Activated CD8-positive, alpha-beta T cell treated with anti-CD3 and anti-CD28 coated beads for 36 hours (primary cell): ENCODE results near the gene TPI1. TPM values are rescaled to one million over a fixed set of nuclear protein-coding genes. Genes with fewer than 3 reads are reported as not detected.

ENCODE experiments used
- ATAC-seq: fragments of 200-7000 bp; cut with Tn5 transposase; one replicate; pipeline ENCODE4 v1.10.0; 2021; ENCODE audit warnings: mild to moderate bottlenecking, moderate library complexity
- CTCF ChIA-PET: fragments of 350-600 bp; sonication (Branson Sonifier 250); formaldehyde crosslinking; loops from one replicate; lab custom pipeline; 2021; ENCODE audit warnings: antibody characterized with exemption; lab: Charles Lee
- POLR2A ChIA-PET: fragments of 350-600 bp; sonication (Branson Sonifier 250); formaldehyde crosslinking; loops from one replicate; lab custom pipeline; 2021; ENCODE audit warnings: antibody characterized with exemption; lab: Charles Lee
- DNase-seq: peaks from one replicate; pipeline ENCODE4 v3.0.0-alpha.2; 2020
- H3K27ac Mint-ChIP-seq: one replicate; pipeline ENCODE4 v1.8.0; 2021; ENCODE audit warnings: mild to moderate bottlenecking, mixed read lengths
- H3K27me3 Mint-ChIP-seq: one replicate; pipeline ENCODE4 v1.8.0; 2021; ENCODE audit warnings: mixed read lengths
- H3K36me3 Mint-ChIP-seq: one replicate; pipeline ENCODE4 v1.8.0; 2021; ENCODE audit warnings: low read depth, mixed read lengths
- H3K4me1 Mint-ChIP-seq: one replicate; pipeline ENCODE4 v1.8.0; 2021; ENCODE audit warnings: low read depth, mixed read lengths
- H3K4me3 Mint-ChIP-seq: one replicate; pipeline ENCODE4 v1.8.0; 2021; ENCODE audit warnings: mild to moderate bottlenecking, moderate library complexity, mixed read lengths
- H3K9me3 Mint-ChIP-seq: one replicate; pipeline ENCODE4 v1.8.0; 2021; ENCODE audit warnings: mixed read lengths
- intact Hi-C: fragments of 100-400 bp; cut with micrococcal nuclease; formaldehyde crosslinking; loops from one replicate; pipeline ENCODE4 v1.10.0; 2022
- total RNA-seq, 2 experiments: library from RNA; stranded (reverse); gene quantifications; one replicate each; pipeline ENCODE4 v1.2.3, GENCODE V29; 2021
- TF ChIP-seq, protein P1 (sequence below): fragments of 200-600 bp; IDR thresholded peaks from one replicate; pipeline ENCODE4 v1.8.0; 2022; ENCODE audit warnings: antibody characterized with exemption, mild to moderate bottlenecking

Gene TPI1
- total RNA-seq, 2 experiments from 2014 or later, result 1,714 to 1,776 TPM

DNA sequence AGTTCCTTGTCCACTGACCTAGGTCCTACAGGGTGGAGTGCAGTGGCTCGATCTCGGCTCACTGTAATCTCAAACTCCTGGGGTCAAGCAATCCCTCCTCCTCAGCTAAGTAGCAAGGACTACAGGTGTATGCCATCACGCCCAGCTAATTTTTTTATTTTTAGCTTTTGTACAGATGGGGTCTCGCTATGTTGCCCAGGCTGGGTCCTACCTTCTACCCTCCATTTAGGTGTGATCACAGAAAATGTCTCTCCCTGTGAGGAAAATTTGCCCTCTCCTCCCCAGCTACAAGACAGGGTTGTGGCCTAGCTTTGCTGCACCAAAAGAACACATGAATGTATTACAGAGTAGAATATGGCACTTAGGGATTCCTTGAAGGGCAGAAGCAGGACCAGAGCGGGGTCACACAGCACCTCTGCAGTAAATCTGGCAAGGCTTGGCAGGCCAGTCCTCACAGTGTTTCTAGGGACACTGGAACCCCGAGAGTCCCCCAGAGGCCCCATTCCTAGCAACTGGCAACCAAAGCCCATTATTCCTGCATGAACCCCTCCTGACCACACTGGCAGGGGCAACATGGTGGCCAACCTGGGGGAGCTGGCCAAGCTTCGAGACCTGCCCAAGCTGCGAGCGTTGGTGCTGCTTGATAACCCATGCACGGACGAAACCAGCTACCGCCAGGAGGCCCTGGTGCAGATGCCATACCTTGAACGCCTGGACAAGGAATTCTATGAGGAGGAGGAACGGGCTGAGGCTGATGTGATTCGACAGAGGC, 45.0 kb downstream of the TPI1 start:
- POLR2A ChIA-PET, result interaction anchor here (1.0 to 8.2 kb wide), 7 partner anchors 11 to 41 kb away, joined by 3 to 62 read pairs (median 6); partner anchors contain the start of genes C12orf57 and RNU7-1
- peak overlapping the region; percentile 71 for H3K27ac Mint-ChIP-seq
- intact Hi-C loops, result no loop called here
- H3K9me3 Mint-ChIP-seq, result no peaks in the 10 kb centered on the region
- ATAC-seq (no peak), DNase-seq (no peak)
- peaks cover 30% of the 10 kb centered on the region for H3K4me1 Mint-ChIP-seq
- H3K36me3 Mint-ChIP-seq, result peaks cover 28% of the 10 kb centered on the region
- TF ChIP-seq, protein P1, sequence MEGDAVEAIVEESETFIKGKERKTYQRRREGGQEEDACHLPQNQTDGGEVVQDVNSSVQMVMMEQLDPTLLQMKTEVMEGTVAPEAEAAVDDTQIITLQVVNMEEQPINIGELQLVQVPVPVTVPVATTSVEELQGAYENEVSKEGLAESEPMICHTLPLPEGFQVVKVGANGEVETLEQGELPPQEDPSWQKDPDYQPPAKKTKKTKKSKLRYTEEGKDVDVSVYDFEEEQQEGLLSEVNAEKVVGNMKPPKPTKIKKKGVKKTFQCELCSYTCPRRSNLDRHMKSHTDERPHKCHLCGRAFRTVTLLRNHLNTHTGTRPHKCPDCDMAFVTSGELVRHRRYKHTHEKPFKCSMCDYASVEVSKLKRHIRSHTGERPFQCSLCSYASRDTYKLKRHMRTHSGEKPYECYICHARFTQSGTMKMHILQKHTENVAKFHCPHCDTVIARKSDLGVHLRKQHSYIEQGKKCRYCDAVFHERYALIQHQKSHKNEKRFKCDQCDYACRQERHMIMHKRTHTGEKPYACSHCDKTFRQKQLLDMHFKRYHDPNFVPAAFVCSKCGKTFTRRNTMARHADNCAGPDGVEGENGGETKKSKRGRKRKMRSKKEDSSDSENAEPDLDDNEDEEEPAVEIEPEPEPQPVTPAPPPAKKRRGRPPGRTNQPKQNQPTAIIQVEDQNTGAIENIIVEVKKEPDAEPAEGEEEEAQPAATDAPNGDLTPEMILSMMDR, result no peak
- CTCF ChIA-PET, result interaction anchor here (0.9 to 5.8 kb wide), 8 partner anchors 8 to 40 kb away, joined by 3 to 31 read pairs (median 6); partner anchors contain the start of genes LRRC23 and SPSB2
- no peaks in the 10 kb centered on the region for H3K27me3 Mint-ChIP-seq
- peak overlapping the region; percentile 95 for H3K4me3 Mint-ChIP-seq

DNA sequence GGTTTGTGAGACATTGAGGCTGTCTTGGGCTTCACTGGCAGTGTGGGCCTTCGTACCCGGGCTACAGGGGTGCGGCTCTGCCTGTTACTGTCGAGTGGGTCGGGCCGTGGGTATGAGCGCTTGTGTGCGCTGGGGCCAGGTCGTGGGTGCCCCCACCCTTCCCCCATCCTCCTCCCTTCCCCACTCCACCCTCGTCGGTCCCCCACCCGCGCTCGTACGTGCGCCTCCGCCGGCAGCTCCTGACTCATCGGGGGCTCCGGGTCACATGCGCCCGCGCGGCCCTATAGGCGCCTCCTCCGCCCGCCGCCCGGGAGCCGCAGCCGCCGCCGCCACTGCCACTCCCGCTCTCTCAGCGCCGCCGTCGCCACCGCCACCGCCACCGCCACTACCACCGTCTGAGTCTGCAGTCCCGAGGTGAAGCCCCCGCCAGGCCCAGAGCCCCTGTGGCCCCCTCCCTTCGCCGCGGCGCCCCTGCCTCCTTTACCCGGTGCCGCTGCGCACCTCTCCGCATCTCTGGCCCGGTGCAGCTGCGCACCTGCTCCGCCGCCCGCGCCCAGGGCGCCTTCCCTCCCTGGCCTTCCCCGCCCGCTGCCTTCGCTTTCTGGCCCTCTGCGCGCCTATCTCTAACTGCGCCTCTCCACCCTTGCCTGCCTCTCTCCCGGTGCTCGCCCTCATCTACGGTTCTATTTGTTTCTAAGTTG, 47.1 kb downstream of the TPI1 start, which contains the start of gene ENO2:
Gene ENO2 (plus strand): TSS at position 335 of the 701 bp plus-strand sequence. CDS start 1,253 bp downstream, outside the sequence.
- ATAC-seq, result peak; percentile 91
- ChIA-PET CTCF (interaction anchor here (0.7 to 5.8 kb wide), 8 partner anchors 10 to 190 kb away, joined by 3 to 31 read pairs (median 4); partner anchors contain the start of genes C12orf57 and RNU7-1), POLR2A (interaction anchor here (0.9 to 8.2 kb wide), 11 partner anchors 9 to 226 kb away, joined by 3 to 62 read pairs (median 3); partner anchors contain the start of genes C12orf57, LPCAT3, RNU7-1 and ZNF384)

DNA sequence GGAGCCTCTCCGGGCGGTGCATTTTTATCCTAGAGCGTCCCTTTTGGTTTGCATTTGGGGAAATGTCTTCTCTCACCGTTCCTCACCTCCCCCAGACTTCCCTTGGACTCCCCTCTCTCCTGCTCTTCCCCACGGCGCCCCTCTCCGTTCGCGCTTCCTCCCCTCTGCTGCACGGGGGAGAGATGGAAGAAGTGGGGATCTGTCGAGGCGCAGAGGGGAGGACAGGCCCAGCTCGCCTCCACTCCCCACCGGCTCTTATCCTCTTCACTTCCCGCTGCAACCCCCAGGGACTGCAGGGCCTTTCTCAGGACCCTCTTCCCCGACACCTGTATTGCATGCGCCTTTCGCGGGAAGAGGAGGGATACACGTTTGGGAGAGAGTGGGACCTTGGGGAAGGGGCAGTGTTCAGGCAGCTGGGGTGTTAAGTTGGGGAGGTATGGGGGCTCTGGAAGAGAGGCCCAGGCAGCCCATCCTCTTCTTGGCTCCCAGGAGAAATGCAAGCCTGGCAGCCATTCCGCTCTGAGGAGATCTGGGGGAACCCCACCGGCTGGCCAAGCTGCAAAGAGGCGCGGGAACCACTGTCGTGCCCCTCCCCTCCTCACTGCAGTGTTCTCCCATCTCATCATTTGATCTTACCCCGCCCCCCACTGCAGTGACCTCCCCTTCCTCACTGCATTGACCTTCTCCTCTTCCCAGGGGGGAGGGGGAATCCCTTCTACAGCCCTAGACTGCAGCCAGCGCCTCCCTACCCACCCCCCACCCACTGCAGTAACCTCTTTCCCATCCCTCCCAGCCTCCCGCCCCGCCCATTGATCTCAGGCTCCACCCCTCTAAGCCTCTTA, 47.8 kb downstream of the TPI1 start:
- peak; percentile 38 for DNase-seq
- H3K9me3 Mint-ChIP-seq, result no peaks in the 10 kb centered on the region
- H3K27ac Mint-ChIP-seq, result peak overlapping the region; percentile 88
- H3K36me3 Mint-ChIP-seq, result peaks cover 48% of the 10 kb centered on the region
- CTCF ChIA-PET, result interaction anchor here (1.0 to 5.8 kb wide), 6 partner anchors 9 to 29 kb away, joined by 3 to 31 read pairs (median 4); partner anchors contain the start of genes C12orf57 and RNU7-1
- POLR2A ChIA-PET, result interaction anchor here (0.6 to 8.2 kb wide), 10 partner anchors 9 to 128 kb away, joined by 3 to 62 read pairs (median 3); partner anchors contain the start of genes C12orf57, LPCAT3 and RNU7-1
- intact Hi-C loops, result no loop called here
- no peaks in the 10 kb centered on the region for H3K27me3 Mint-ChIP-seq
- no peak for ATAC-seq
- H3K4me1 Mint-ChIP-seq, result peaks cover 43% of the 10 kb centered on the region
- TF ChIP-seq, protein P1, result no peak
- H3K4me3 Mint-ChIP-seq, result peak overlapping the region; percentile 95

More for the DNA sequence above, 47.1 kb downstream of the TPI1 start, which contains the start of gene ENO2:
- peaks cover 35% of the 10 kb centered on the region for H3K4me1 Mint-ChIP-seq
- H3K27ac Mint-ChIP-seq, result peak within 1 kb of the TSS; percentile 90
- H3K4me3 Mint-ChIP-seq, result peak within 1 kb of the TSS; percentile 95
- intact Hi-C loops, result no loop called here
- no peaks in the 10 kb centered on the region for H3K9me3 Mint-ChIP-seq
- peaks cover 40% of the 10 kb centered on the region for H3K36me3 Mint-ChIP-seq
- TF ChIP-seq, protein P1, result no peak
- DNase-seq, result peak; percentile 88
- H3K27me3 Mint-ChIP-seq, result no peaks in the 10 kb centered on the region

DNA sequence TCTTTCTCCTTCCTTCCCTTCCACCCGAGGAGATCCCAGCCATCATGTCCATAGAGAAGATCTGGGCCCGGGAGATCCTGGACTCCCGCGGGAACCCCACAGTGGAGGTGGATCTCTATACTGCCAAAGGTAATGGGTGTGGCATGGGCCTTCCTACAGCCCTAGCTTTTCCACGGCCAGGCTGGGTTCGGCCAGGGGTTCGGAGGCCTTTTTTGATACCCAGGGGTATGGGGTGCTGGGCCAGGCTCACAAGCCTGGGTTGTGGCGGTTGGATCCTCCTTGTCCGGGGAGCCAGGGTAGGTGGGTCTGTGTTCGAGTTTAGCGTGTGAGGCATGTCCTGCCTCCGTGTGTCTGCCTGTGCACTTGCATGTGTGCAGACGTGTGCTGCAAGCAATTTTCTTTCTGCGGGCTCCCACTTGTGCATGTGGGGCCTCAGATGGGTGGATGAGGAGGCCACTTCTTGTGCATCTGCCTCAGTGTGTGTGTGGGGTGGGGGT, 48.5 kb downstream of the TPI1 start:
- ATAC-seq (no peak), DNase-seq (no peak)
- no peaks in the 10 kb centered on the region for H3K9me3 Mint-ChIP-seq
- intact Hi-C loops, result no loop called here
- TF ChIP-seq, protein P1, result no peak
- ChIA-PET CTCF (interaction anchor here (1.0 to 5.8 kb wide), 3 partner anchors 22 to 29 kb away, joined by 3 to 27 read pairs (median 4); no protein-coding TSS in a partner anchor), POLR2A (interaction anchor here (0.6 to 8.2 kb wide), 8 partner anchors 8 to 128 kb away, joined by 3 to 62 read pairs (median 4); partner anchors contain the start of genes C12orf57 and RNU7-1)
- H3K4me1 Mint-ChIP-seq, result peaks cover 43% of the 10 kb centered on the region
- H3K27me3 Mint-ChIP-seq, result no peaks in the 10 kb centered on the region
- H3K36me3 Mint-ChIP-seq, result peaks cover 48% of the 10 kb centered on the region
- peak overlapping the region; percentile 95 for H3K4me3 Mint-ChIP-seq
- peak overlapping the region; percentile 46 for H3K27ac Mint-ChIP-seq
